Cerebellar cortex (tissue), 1 donor: Measurements from ENCODE around the gene CCDC33.

Source experiments
- DNase-seq: peaks from one replicate; pipeline ENCODE4 v3.0.0-alpha.2; 2015; ENCODE audit warnings: low spot score

The CCDC33 gene

DNA sequence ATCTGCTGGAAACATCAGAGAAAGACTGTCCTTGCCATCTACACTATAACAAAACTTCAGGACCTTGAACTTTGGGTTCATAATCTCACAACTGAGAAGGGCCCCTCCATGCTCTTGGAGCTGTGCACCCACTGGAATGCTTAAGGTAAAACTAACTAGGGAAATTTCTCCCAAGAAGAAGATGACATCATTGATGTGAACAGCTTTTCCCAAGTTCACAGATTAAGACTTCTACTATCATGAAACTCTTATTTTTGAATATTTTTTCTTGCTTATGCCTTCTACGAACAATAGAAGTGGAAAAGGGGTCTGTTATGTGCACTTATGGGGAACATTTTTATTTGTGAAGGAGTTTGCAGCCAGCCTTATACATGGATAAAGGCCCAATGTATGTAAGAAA lies 126.4 kb downstream of the CCDC33 start:
- no peak for DNase-seq

GRCh38 chr15:74364936-74365597 lies 128.9 kb downstream of the CCDC33 start:
- DNase-seq = no peak

- no peak for DNase-seq
Measured at GRCh38 chr15:74365598-74366445, 129.7 kb downstream of the CCDC33 start.

GRCh38 chr15:74367296-74367854 lies 131.2 kb downstream of the CCDC33 start, which contains the start of gene CYP11A1:
Gene CYP11A1 (minus strand): TSS chr15:74367646. CDS start chr15:74367585, 61 bp downstream.
- no peak for DNase-seq

- no peak for DNase-seq
Measured at GRCh38 chr15:74368121-74368520, 132.0 kb downstream of the CCDC33 start.

DNA sequence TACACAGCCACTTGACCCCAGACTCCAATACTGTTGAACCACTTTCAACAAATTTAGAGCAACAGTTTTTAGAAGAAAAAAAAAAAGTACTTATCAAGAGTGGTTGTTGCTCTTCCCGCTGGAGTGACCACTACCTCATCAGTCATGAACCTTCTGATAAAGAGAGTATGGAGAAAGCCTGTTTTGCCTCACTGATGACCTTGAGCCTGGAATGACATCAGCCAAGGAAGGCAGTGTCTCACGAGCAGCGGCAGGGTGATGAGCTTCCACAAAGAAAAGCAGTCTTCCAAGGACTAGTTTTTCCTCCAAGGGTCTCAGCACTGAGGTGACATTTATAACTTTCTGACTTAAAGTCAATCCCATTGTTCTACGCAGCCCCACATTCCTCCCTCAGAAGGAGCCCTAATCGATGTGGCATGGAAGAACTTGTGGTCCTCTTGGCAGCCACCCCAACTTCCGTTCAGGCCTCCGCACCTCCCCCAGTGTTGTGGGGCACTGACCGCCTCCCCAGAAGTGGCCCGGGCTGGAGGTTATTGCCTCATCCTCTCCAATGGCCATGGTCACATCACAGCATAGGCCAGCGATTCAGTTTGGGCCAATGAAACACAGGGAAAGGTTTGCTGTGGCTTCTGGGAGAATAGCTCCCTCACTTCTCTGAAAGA lies 133.1 kb downstream of the CCDC33 start:
- DNase-seq = no peak

GRCh38 chr15:74369756-74370155 lies 133.6 kb downstream of the CCDC33 start:
- no peak for DNase-seq

- DNase-seq = no peak
Measured at GRCh38 chr15:74370471-74370870, 134.3 kb downstream of the CCDC33 start.

- DNase-seq = no peak
Measured at GRCh38 chr15:74373056-74373650, 137.0 kb downstream of the CCDC33 start.

GRCh38 chr15:74373731-74374647 lies 137.9 kb downstream of the CCDC33 start:
- DNase-seq = peak; percentile 92

- DNase-seq = no peak
Measured at GRCh38 chr15:74374648-74375302, 138.6 kb downstream of the CCDC33 start.

DNA sequence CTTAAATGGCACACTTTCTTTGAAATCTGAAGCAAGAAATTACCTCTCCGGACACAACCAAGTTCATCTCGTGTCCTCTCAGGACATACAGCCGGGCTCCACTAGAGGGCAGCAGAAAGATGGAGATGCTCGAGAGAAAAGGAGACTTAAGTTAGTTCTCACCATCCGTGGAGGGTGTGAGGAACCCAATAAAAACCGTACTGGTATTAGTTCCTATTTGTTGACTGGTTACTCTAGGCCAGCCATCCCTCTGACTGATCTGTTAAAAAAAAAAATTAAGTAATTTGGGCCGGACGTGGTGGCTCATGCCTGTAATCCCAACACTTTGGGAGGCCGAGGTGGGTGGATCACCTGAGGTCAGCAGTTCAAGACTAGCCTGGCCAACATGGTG lies 139.2 kb downstream of the CCDC33 start:
- DNase-seq = peak; percentile 95

GRCh38 chr15:74376226-74376625 lies 140.1 kb downstream of the CCDC33 start:
- DNase-seq = no peak

- peak; percentile 28 for DNase-seq
Measured at GRCh38 chr15:74376825-74377581, 140.9 kb downstream of the CCDC33 start.

GRCh38 chr15:74377831-74378766 lies 142.0 kb downstream of the CCDC33 start:
- no peak for DNase-seq

DNA sequence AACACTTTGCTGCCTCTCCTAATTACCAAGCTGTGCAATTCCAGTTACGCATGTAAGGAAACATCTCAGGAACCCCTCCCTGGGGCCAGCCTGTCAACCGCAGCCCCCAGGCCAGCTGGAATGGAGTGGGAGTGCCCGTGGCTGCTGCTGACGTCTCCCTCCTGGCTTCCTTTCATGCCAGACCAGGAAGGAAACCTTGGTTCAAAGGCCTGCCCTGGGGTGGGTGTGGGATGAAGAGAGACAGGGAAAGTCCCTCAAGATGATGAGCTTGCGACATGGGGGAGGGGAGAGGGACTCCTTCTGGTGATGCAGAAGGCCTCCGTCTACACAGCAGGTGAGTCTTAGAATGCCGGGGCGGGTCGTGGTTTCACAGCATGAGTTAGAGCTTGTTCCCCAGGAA lies 142.7 kb downstream of the CCDC33 start:
- DNase-seq = no peak

- DNase-seq = no peak
Measured at GRCh38 chr15:74380361-74381189, 144.4 kb downstream of the CCDC33 start.

GRCh38 chr15:74381190-74381453 lies 145.0 kb downstream of the CCDC33 start:
- no peak for DNase-seq
